Measurements from ENCODE around the gene RYR1. TPM values are rescaled to one million over a fixed set of nuclear protein-coding genes. Genes with fewer than 3 reads are reported as not detected.
A peak's percentile ranks its signal among the peaks of the same experiment; 100 is the strongest.

RYR1 gene
- total RNA-seq, 2 donors from 2014 or later = 0.33 to 1.0 TPM

DNA sequence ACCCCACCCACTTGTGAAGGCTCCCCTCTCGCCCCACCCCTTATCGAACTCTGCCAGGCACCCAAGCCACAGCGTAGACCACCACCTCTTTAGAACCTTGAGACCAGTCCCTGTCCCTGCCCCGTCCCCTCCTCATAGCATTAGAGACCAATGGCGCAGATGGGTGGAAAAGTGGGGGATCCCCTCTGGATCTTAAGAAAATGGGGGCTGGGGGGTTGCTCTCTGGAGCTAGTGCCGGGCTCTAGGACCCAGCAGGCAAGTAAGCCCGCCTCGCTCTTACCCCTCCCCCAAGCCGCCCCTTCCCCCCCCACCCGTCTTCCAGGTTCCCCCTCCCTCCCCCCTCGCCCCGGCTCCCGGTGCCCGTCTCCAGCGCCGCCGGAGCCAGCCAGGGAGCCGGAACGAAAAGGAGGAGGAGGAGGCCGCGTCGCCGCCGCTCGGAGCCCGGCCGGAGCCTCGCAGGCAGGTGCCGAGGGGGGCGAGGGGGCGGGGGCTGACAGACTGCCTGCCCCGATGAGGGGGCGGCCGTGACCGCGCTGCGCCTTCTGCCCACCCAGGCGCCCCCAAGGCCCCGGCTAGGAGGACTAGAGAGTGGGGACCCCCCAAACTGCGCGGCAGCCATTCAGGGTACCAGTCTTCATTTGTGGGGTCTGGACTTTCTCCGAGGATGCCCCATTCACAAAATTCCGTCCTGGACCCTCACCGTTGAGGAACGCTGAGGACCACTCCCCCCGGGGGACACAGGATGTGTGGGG, 45.0 kb upstream of the RYR1 start, which contains the start of gene SPRED3:
TSS of gene SPRED3 (plus strand) at position 349 of the 752 bp plus-strand sequence. CDS start 1,606 bp downstream, outside the sequence.
- H3K9me3 ChIP-seq = no peaks in the 10 kb centered on the region

DNA sequence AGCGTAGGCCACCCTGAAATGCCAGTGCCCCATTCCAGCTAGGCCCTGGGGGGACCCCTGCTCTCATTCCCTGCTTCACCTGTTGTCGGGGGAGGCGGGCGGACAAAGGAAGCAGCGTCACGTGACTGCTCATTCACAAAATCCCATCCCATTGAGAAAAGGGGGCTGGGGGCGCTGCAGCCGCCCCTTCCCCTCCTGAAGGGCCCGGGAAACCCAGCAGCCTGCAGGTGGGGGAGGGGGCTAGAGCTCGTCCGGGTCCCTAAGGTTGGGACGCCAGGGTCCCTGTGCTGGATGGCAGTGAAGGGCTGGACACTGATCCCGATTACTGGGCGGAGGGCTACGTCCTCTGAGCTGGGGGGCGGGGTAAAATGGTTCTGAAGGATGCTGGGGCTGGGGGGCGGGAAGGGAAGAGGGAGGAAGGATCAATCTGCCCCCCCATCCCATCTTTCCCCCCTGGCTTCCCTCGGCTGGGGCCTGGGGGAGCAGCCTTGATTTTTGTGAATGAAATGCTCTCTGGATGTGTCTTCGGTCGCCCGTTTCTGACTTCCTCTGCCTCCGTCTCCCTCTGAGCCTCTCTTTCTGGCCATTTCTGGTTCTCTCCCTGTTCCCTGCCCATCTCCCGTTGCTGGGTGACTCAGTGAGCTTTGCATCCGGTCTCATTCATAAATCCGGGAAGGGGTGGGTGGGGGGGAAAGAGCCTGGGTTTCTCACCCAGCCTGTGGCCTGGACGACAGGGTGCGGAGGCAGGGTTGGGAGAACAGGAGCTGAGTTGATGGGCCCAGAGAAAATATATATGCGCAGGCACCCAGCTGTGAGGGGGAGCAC, 44.2 kb upstream of the RYR1 start:
- peaks cover 30% of the 10 kb centered on the region for H3K4me1 ChIP-seq
- peak overlapping the region in 1 of 4 donors; percentile 44 for H3K27ac ChIP-seq
- H3K9me3 ChIP-seq = no peaks in the 10 kb centered on the region
- no peak overlapping the region for H3K4me3 ChIP-seq
- WGBS, 2 donors = 16 to 17% methylated on average over 18 to 22 of the region's 28 CpGs
- H3K36me3 ChIP-seq (replicated peaks in 1 of 2; ENCODE audit: insufficient read depth in 1 of 2, low read depth in 2 of 2) = no peaks in the 10 kb centered on the region
- intact Hi-C loops (cut with DNase I) = no loop called here
- TF ChIP-seq, protein P1, sequence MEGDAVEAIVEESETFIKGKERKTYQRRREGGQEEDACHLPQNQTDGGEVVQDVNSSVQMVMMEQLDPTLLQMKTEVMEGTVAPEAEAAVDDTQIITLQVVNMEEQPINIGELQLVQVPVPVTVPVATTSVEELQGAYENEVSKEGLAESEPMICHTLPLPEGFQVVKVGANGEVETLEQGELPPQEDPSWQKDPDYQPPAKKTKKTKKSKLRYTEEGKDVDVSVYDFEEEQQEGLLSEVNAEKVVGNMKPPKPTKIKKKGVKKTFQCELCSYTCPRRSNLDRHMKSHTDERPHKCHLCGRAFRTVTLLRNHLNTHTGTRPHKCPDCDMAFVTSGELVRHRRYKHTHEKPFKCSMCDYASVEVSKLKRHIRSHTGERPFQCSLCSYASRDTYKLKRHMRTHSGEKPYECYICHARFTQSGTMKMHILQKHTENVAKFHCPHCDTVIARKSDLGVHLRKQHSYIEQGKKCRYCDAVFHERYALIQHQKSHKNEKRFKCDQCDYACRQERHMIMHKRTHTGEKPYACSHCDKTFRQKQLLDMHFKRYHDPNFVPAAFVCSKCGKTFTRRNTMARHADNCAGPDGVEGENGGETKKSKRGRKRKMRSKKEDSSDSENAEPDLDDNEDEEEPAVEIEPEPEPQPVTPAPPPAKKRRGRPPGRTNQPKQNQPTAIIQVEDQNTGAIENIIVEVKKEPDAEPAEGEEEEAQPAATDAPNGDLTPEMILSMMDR (IDR thresholded peaks at IDR 0.05) = no peak
- TF ChIP-seq POLR2A (IDR thresholded peaks at IDR 0.05) = peak in 1 of 3 donors; percentile 8
- H3K27me3 ChIP-seq = peaks cover 0 to 3% of the 10 kb centered on the region in 2 donors
- DNase-seq (peak in 1 of 4 donors; percentile 36), ATAC-seq (no peak)

More for the DNA sequence above, 45.0 kb upstream of the RYR1 start, which contains the start of gene SPRED3:
- Histone ChIP-seq H3K4me3 (peak within 1 kb of the TSS in 1 of 2 donors; percentile 25), H3K4me1 (peaks cover 29% of the 10 kb centered on the region), H3K36me3 (replicated peaks in 1 of 2; ENCODE audit: insufficient read depth in 1 of 2, low read depth in 2 of 2) (no peaks in the 10 kb centered on the region), H3K27me3 (no peaks in the 10 kb centered on the region), H3K27ac (peak within 1 kb of the TSS in 2 of 4 donors; percentile 40 to 63)
- 1 to 2% methylated on average over 5 to 28 of the region's 46 CpGs for WGBS, 2 donors
- no peak for ATAC-seq
- TF ChIP-seq, protein P1 (IDR thresholded peaks at IDR 0.05) = no peak
- no peak for TF ChIP-seq POLR2A (IDR thresholded peaks at IDR 0.05)
- DNase-seq = peak in 3 of 4 donors; percentile 47 to 56 (median 56)
- intact Hi-C loops (cut with DNase I) = no loop called here

- WGBS, 2 donors = 51 to 53% methylated on average over 16 to 20 of the region's 22 CpGs
- no peak for ATAC-seq
- intact Hi-C loops (cut with DNase I) = loop anchor here (10.0 kb wide), 1 partner anchor 225 kb away; the partner anchor contains the start of genes EIF3K and MAP4K1
- Histone ChIP-seq H3K27me3 (peaks cover 0 to 6% of the 10 kb centered on the region in 2 donors), H3K9me3 (no peaks in the 10 kb centered on the region), H3K27ac (no peak overlapping the region), H3K4me3 (no peak overlapping the region), H3K36me3 (replicated peaks in 1 of 2; ENCODE audit: insufficient read depth in 1 of 2, low read depth in 2 of 2) (no peaks in the 10 kb centered on the region), H3K4me1 (peaks cover 34% of the 10 kb centered on the region)
- no peak for DNase-seq
- TF ChIP-seq POLR2A (IDR thresholded peaks at IDR 0.05) = no peak
- TF ChIP-seq, protein P1 (IDR thresholded peaks at IDR 0.05) = no peak
Measured at GRCh38 chr19:38389957-38390924, 43.2 kb upstream of the RYR1 start.

GRCh38 chr19:38391911-38392464, 41.5 kb upstream of the RYR1 start:
- DNase-seq (no peak), ATAC-seq (no peak)
- WGBS, 2 donors = 48 to 64% methylated on average over 6 to 8 of the region's 8 CpGs
- intact Hi-C loops (cut with DNase I) = loop anchor here (10.0 kb wide), 1 partner anchor 223 kb away; the partner anchor contains the start of genes EIF3K and MAP4K1
- H3K27me3 ChIP-seq = peaks cover 0 to 6% of the 10 kb centered on the region in 2 donors
- H3K9me3 ChIP-seq = no peaks in the 10 kb centered on the region
- H3K36me3 ChIP-seq (replicated peaks in 1 of 2; ENCODE audit: insufficient read depth in 1 of 2, low read depth in 2 of 2) = no peaks in the 10 kb centered on the region
- peaks cover 27% of the 10 kb centered on the region for H3K4me1 ChIP-seq
- H3K4me3 ChIP-seq = no peak overlapping the region
- TF ChIP-seq, protein P1 (IDR thresholded peaks at IDR 0.05) = no peak
- no peak for TF ChIP-seq POLR2A (IDR thresholded peaks at IDR 0.05)
- H3K27ac ChIP-seq = no peak overlapping the region

All from body of pancreas (tissue), 4 donors.